GM10266 (cell line): ENCODE data around the gene FAXDC2.

ENCODE experiments used
- DNase-seq: peaks from one replicate; pipeline ENCODE4 v3.0.0; 2012; ENCODE audit errors: extremely low spot score
- CTCF ChIP-seq: IDR thresholded peaks from 2 replicates; pipeline ENCODE4 v1.5.1; 2012; ENCODE audit warnings: mild to moderate bottlenecking, low read depth; ENCODE audit not compliant: control insufficient read depth, insufficient read depth; ENCODE audit errors: missing control alignments

Gene FAXDC2

GRCh38 chr5:154782812-154783592 is 67.4 kb downstream of the FAXDC2 start:
- no peak for DNase-seq
- TF ChIP-seq CTCF: no peak

DNA sequence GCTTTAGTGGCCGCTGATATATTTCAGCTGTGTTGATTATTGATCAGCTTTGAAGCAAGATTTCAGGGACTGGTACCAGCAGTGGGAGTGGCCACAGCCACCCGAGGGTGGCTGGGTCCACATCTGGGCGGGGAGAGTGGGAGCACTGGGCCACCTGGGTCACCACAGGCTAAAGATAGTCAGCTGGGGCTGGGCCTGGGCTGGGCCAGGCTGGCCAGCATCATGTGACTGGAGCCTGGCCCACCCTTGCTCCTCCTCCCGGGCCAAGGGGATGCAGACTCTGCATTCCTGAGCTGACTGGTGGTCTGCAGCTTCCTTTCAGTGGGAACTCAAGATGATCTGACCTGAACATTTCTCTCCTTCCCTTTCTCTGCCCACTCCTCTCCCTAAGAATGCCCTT is 68.1 kb downstream of the FAXDC2 start:
- TF ChIP-seq CTCF: no peak
- no peak for DNase-seq

- TF ChIP-seq CTCF: no peak
- DNase-seq: no peak
Observed at GRCh38 chr5:154780128-154780527, 70.3 kb downstream of the FAXDC2 start.

- TF ChIP-seq CTCF: no peak
- DNase-seq: no peak
Observed at GRCh38 chr5:154779105-154779504, 71.3 kb downstream of the FAXDC2 start.

DNA sequence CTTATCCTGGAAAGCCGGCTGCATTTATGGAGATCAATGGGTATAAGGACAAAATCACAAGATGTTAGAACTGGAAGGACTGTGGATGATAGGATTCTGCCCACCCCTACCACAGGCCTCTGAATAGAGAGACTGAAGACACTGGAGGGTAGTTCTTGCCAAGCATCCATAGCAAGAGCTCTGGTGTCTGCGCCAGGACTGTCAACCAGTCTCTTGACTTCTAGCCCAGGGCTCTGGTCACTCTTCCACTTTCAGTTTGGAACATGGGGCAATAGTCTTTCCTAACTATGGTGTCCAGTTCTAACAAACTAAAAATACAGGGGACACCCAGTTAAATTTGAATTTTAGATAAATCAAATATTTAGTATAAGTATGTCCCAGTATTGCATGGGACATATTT is 71.9 kb downstream of the FAXDC2 start:
- no peak for DNase-seq
- no peak for TF ChIP-seq CTCF

- no peak for DNase-seq
- TF ChIP-seq CTCF: no peak
Observed at GRCh38 chr5:154776167-154776566, 74.2 kb downstream of the FAXDC2 start.

GRCh38 chr5:154773326-154773725 is 77.1 kb downstream of the FAXDC2 start:
- DNase-seq: no peak
- TF ChIP-seq CTCF: no peak
